ENCODE measurements around the gene PUS7. TPM values are rescaled to one million over a fixed set of nuclear protein-coding genes. Genes with fewer than 3 reads are reported as not detected.
"Not testable (repeated sequence)": the region's sequence is repeated elsewhere in the genome, so short reads cannot be mapped to it uniquely, and the experiment has no call there.

PUS7 gene
- polyA plus RNA-seq, 3 donors = 18.1 to 21.4 (median 19.4) TPM

GRCh38 chr7:105450177-105450861 lies 71.8 kb downstream of the PUS7 start:
- no peak for DNase-seq (ENCODE audit: low read depth in 3 of 3, low spot score in 2 of 3)

- DNase-seq (ENCODE audit: low read depth in 3 of 3, low spot score in 2 of 3) = no peak
Observed at GRCh38 chr7:105448181-105448580, 73.9 kb downstream of the PUS7 start.

- DNase-seq (ENCODE audit: low read depth in 3 of 3, low spot score in 2 of 3) = no peak
Observed at GRCh38 chr7:105444342-105444987, 77.6 kb downstream of the PUS7 start.

- not testable (repeated sequence) for DNase-seq (ENCODE audit: low read depth in 3 of 3, low spot score in 2 of 3)
Observed at GRCh38 chr7:105442214-105442613, 79.9 kb downstream of the PUS7 start.

GRCh38 chr7:105439174-105439893 lies 82.7 kb downstream of the PUS7 start:
- DNase-seq (ENCODE audit: low read depth in 3 of 3, low spot score in 2 of 3) = no peak

- no peak for DNase-seq (ENCODE audit: low read depth in 3 of 3, low spot score in 2 of 3)
Observed at GRCh38 chr7:105438847-105439173, 83.3 kb downstream of the PUS7 start.

GRCh38 chr7:105438254-105438653 lies 83.8 kb downstream of the PUS7 start:
- no peak for DNase-seq (ENCODE audit: low read depth in 3 of 3, low spot score in 2 of 3)

GRCh38 chr7:105437356-105437755 lies 84.7 kb downstream of the PUS7 start:
- not testable (repeated sequence) for DNase-seq (ENCODE audit: low read depth in 3 of 3, low spot score in 2 of 3)

- peak in 2 of 3 donors; percentile 47 to 56 for DNase-seq (ENCODE audit: low read depth in 3 of 3, low spot score in 2 of 3)
Observed at GRCh38 chr7:105429746-105430612, 92.1 kb downstream of the PUS7 start.

GRCh38 chr7:105426606-105427146 lies 95.4 kb downstream of the PUS7 start:
- DNase-seq (ENCODE audit: low read depth in 3 of 3, low spot score in 2 of 3) = no peak

GRCh38 chr7:105423987-105424386 lies 98.1 kb downstream of the PUS7 start:
- DNase-seq (ENCODE audit: low read depth in 3 of 3, low spot score in 2 of 3) = no peak

- DNase-seq (ENCODE audit: low read depth in 3 of 3, low spot score in 2 of 3) = no peak
Observed at GRCh38 chr7:105413887-105414437, 108.1 kb downstream of the PUS7 start.

- not testable (repeated sequence) for DNase-seq (ENCODE audit: low read depth in 3 of 3, low spot score in 2 of 3)
Observed at GRCh38 chr7:105410774-105411173, 111.3 kb downstream of the PUS7 start.

- not testable (repeated sequence) for DNase-seq (ENCODE audit: low read depth in 3 of 3, low spot score in 2 of 3)
Observed at GRCh38 chr7:105409775-105410174, 112.3 kb downstream of the PUS7 start.

- no peak for DNase-seq (ENCODE audit: low read depth in 3 of 3, low spot score in 2 of 3)
Observed at GRCh38 chr7:105408791-105409410, 113.2 kb downstream of the PUS7 start.

Other genes starting within 250 kb of the PUS7 start
- 10 to 100 TPM; 50.5 to 55.3 (median 51.0) TPM for gene SRPK2, start 133.3 kb downstream of the PUS7 start, polyA plus RNA-seq (ENCODE audit: insufficient read length in 3 of 3)
- gene RINT1, start 9.9 kb upstream of the PUS7 start, polyA plus RNA-seq (ENCODE audit: insufficient read length in 3 of 3) = 10 to 100 TPM; 22.1 to 22.6 (median 22.2) TPM
- 1 to 10 TPM in 2 of 3 donors, under 1 TPM in 1; 1.00 to 1.6 (median 1.4) TPM for gene EFCAB10, start 59.2 kb upstream of the PUS7 start, polyA plus RNA-seq (ENCODE audit: insufficient read length in 3 of 3)